IMR-90 (cell line): ENCODE measurements around the gene PIWIL4. TPM values are rescaled to one million over a fixed set of nuclear protein-coding genes. Genes with fewer than 3 reads are reported as not detected.

Experiments
- ATAC-seq: fragments of 200-7000 bp; cut with Tn5 transposase; 2 replicates; pipeline ENCODE4 v1.9.1; 2020; ENCODE audit warnings: low read depth, mild to moderate bottlenecking, moderate library complexity
- BruUV-seq: library from RNA; stranded (reverse); fragments of 400-500 nt; replicated peaks from 2 replicates; lab custom pipeline; 2021; lab: Mats Ljungman, UMichigan
- CTCF ChIA-PET: fragments of 300-600 bp; formaldehyde crosslinking; extraction: SDS; loops from one replicate; lab custom pipeline; 2021; ENCODE audit warnings: antibody characterized with exemption; lab: Yijun Ruan, JAX
- POLR2A ChIA-PET: fragments of 300-600 bp; sonication (Branson Sonifier 250); formaldehyde crosslinking; loops from one replicate; lab custom pipeline; 2022; ENCODE audit warnings: antibody characterized with exemption; ENCODE audit not compliant: unreplicated experiment; lab: Charles Lee
- DNase-seq: peaks from one replicate; pipeline ENCODE4 v3.0.0; 2013
- H2AFZ ChIP-seq: replicated peaks from 2 replicates; pipeline ENCODE3; 2013; ENCODE audit warnings: low read length, mild to moderate bottlenecking; ENCODE audit not compliant: poor library complexity
- H2AK5ac ChIP-seq: 2 replicates; pipeline ENCODE4 v1.6.1; 2013; ENCODE audit warnings: low read depth, low read length, inconsistent platforms
- H2AK9ac ChIP-seq: replicated peaks from 2 replicates; pipeline ENCODE3; 2013; ENCODE audit warnings: mild to moderate bottlenecking, low read depth, low read length, moderate library complexity; ENCODE audit not compliant: poor library complexity
- H2BK120ac ChIP-seq: 2 replicates; pipeline ENCODE4 v1.6.1; 2013; ENCODE audit warnings: low read depth, low read length, inconsistent platforms
- H2BK15ac ChIP-seq: 3 replicates; pipeline ENCODE4 v1.6.1; 2013; ENCODE audit warnings: low read depth, low read length, inconsistent platforms
- H2BK20ac ChIP-seq: 2 replicates; pipeline ENCODE4 v1.6.1; 2013; ENCODE audit warnings: low read depth, mild to moderate bottlenecking, inconsistent platforms, low read length, moderate library complexity
- H2BK5ac ChIP-seq: 2 replicates; pipeline ENCODE4 v1.6.1; 2013; ENCODE audit warnings: mild to moderate bottlenecking, low read depth, low read length, inconsistent platforms; ENCODE audit not compliant: poor library complexity, severe bottlenecking
- H3K14ac ChIP-seq: replicated peaks from 2 replicates; pipeline ENCODE4 v1.6.1; 2013; ENCODE audit warnings: low read depth, low read length, inconsistent platforms
- H3K18ac ChIP-seq: 2 replicates; pipeline ENCODE4 v1.6.1; 2013; ENCODE audit warnings: low read depth, low read length, control low read depth
- H3K23ac ChIP-seq: 2 replicates; pipeline ENCODE4 v1.6.1; 2013; ENCODE audit warnings: low read depth, low read length, inconsistent platforms
- H3K27ac ChIP-seq: 2 replicates; pipeline ENCODE4 v1.5.1; 2013; ENCODE audit warnings: mild to moderate bottlenecking, control low read depth, low read length; ENCODE audit not compliant: insufficient read depth
- H3K27me3 ChIP-seq: 2 replicates; pipeline ENCODE4 v1.6.1; 2013; ENCODE audit warnings: low read length; ENCODE audit not compliant: control insufficient read depth, insufficient read depth
- H3K36me3 ChIP-seq: 2 replicates; pipeline ENCODE4 v1.6.1; 2013; ENCODE audit warnings: low read length, mixed read lengths; ENCODE audit not compliant: control insufficient read depth, insufficient read depth
- H3K4ac ChIP-seq: 2 replicates; pipeline ENCODE4 v1.6.1; 2013; ENCODE audit warnings: low read depth, low read length, inconsistent platforms
- H3K4me1 ChIP-seq: 2 replicates; pipeline ENCODE4 v1.6.1; 2013; ENCODE audit warnings: low read length, mixed read lengths; ENCODE audit not compliant: control insufficient read depth, insufficient read depth
- H3K4me2 ChIP-seq: 2 replicates; pipeline ENCODE4 v1.6.1; 2013; ENCODE audit warnings: low read depth, mild to moderate bottlenecking, control low read depth, low read length, moderate library complexity
- H3K4me3 ChIP-seq: 2 replicates; pipeline ENCODE4 v1.5.1; 2013; ENCODE audit warnings: low read depth, mild to moderate bottlenecking, control low read depth, low read length, moderate library complexity; ENCODE audit not compliant: insufficient read depth
- H3K56ac ChIP-seq: 2 replicates; pipeline ENCODE4 v1.6.1; 2013; ENCODE audit warnings: low read length, inconsistent platforms; ENCODE audit not compliant: insufficient read depth; ENCODE audit errors: extremely low read depth
- H3K79me1 ChIP-seq, 2 experiments: 2 replicates each; pipeline ENCODE4 v1.6.1; 2013; ENCODE audit warnings: low read length in 2 of 2, inconsistent platforms in 1 of 2, low read depth in 1 of 2
- H3K9ac ChIP-seq: 2 replicates; pipeline ENCODE4 v1.6.1; 2013; ENCODE audit warnings: low read depth, low read length, control low read depth
- H3K9me1 ChIP-seq: 2 replicates; pipeline ENCODE4 v1.6.1; 2013; ENCODE audit warnings: low read length, inconsistent platforms; ENCODE audit not compliant: insufficient read depth
- H3K9me3 ChIP-seq: 2 replicates; pipeline ENCODE4 v1.6.1; 2013; ENCODE audit warnings: low read length; ENCODE audit not compliant: control insufficient read depth, insufficient read depth
- H4K20me1 ChIP-seq: 2 replicates; pipeline ENCODE4 v1.6.1; 2013; ENCODE audit warnings: low read length, inconsistent platforms; ENCODE audit not compliant: insufficient read depth
- H4K5ac ChIP-seq: 2 replicates; pipeline ENCODE4 v1.6.1; 2013; ENCODE audit warnings: mild to moderate bottlenecking, low read depth, low read length, control low read depth
- H4K8ac ChIP-seq, 2 experiments: 2 replicates each; pipeline ENCODE4 v1.6.1; 2013; ENCODE audit warnings: low read depth in 2 of 2, low read length in 2 of 2, control low read depth in 1 of 2, inconsistent platforms in 1 of 2
- H4K91ac ChIP-seq: 2 replicates; pipeline ENCODE4 v1.6.1; 2013; ENCODE audit warnings: low read depth, low read length, inconsistent platforms; ENCODE audit not compliant: insufficient read depth
- MAFK ChIP-seq: IDR thresholded peaks from 2 replicates; pipeline ENCODE4 v1.6.1; 2012; ENCODE audit warnings: low read depth, low read length, improper control_type of control experiment
- MXI1 ChIP-seq: IDR thresholded peaks from 2 replicates; pipeline ENCODE4 v1.6.1; 2012; ENCODE audit warnings: low read depth, mild to moderate bottlenecking, low read length, moderate library complexity, borderline replicate concordance
- WGBS, 2 experiments: methylation state at CpG; one replicate each; pipeline versions ENCODE4 v1.1.5 to v1.1.7; 2013; ENCODE audit warnings: missing lambda C conversion rate in 2 of 2; ENCODE audit not compliant: insufficient read length in 1 of 2; ENCODE audit errors: extremely low coverage in 2 of 2; 5-methylcytosine and 5-hydroxymethylcytosine counted together
- dilution Hi-C: fragments of 300-500 bp; cut with HindIII; formaldehyde crosslinking; loops from one replicate; pipeline ENCODE4 v1.14.3; 2018; ENCODE audit warnings: low sequenced_read_pairs; ENCODE audit not compliant: unreplicated experiment
- in situ Hi-C: fragments of 300-500 bp; cut with MboI; formaldehyde crosslinking; loops from 3 replicates; pipeline ENCODE4 v1.14.3; 2019; ENCODE audit warnings: low sequenced_read_pairs, inconsistent platforms, mixed read lengths
- intact Hi-C: fragments of 100-400 bp; cut with micrococcal nuclease; formaldehyde crosslinking; loops from 2 replicates; pipeline ENCODE4 v1.10.0; 2022
- polyA plus RNA-seq, 3 experiments: library from polyadenylated mRNA; depleted of rRNA; stranded (reverse); fragments of >200 nt; gene quantifications; 2 replicates each; pipeline ENCODE4 v1.2.3, GENCODE V29; 2012; ENCODE audit warnings: low replicate concordance in 1 of 3
- total RNA-seq: library from RNA; depleted of rRNA; stranded (reverse); fragments of >200 nt; gene quantifications from 2 replicates; pipeline ENCODE4 v1.2.3, GENCODE V29; 2012

Gene PIWIL4
- total and polyA plus RNA-seq, 2 of the 4 experiments (the other 2 are of a cell fraction), result 0.72 to 1.3 TPM

DNA sequence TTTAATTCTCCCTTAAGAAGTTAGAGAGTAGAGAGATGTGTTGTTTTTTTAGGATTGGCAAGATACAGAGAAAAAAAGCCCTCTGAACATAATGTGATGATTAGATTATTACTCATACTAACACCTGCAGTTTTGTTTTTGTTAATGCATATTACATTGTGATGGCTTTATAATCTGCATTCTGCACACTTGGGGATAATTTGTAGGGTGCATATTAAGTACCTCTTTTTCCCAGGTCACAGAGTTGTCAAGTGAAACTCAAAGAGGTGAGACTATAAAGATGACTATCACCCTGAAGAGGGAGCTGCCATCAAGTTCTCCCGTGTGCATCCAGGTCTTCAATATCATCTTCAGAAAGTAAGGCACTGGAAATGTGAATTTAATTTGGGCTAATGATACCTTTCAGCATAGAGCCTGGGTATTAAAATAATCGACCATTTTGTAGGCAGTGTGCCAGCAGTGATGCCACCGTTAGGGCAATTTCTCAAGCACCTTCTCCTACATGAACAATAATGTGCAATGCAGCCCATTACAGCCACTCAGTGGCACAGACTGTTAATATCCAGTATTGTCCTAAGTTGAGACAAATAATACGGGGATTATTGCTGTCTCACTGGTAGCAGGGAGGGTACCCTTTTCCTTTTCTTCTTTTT lies 16.2 kb downstream of the PIWIL4 start:
- Histone ChIP-seq H3K4me2 (no peak overlapping the region), H4K5ac (no peak overlapping the region), H2AK9ac (no peak overlapping the region), H2BK20ac (no peak overlapping the region), H2BK15ac (no peak overlapping the region), H2AFZ (no peak overlapping the region), H2BK120ac (no peak overlapping the region), H3K4me1 (peaks cover 2% of the 10 kb centered on the region), H3K9me1 (no peaks in the 10 kb centered on the region), H3K9ac (no peak overlapping the region), H2AK5ac (no peak overlapping the region), H3K9me3 (no peaks in the 10 kb centered on the region), H3K79me1 (no peaks in the 10 kb centered on the region), H3K4ac (no peak overlapping the region), H4K20me1 (no peaks in the 10 kb centered on the region), H3K14ac (no peak overlapping the region), H3K18ac (no peak overlapping the region), H3K27me3 (peaks cover 5% of the 10 kb centered on the region; the same call in 1 of the 2 replicates), H4K8ac (no peak overlapping the region), H3K36me3 (no peaks in the 10 kb centered on the region), H4K91ac (no peak overlapping the region), H3K56ac (no peak overlapping the region), H3K27ac (no peak overlapping the region), H3K23ac (no peak overlapping the region), H3K4me3 (no peak overlapping the region), H2BK5ac (no peak overlapping the region)
- intact Hi-C loops (no loop called here), in situ Hi-C loops (no loop called here), dilution Hi-C loops (no loop called here)
- DNase-seq (no peak), ATAC-seq (no peak)
- ChIA-PET CTCF (no interaction called here), POLR2A (no interaction called here)
- TF ChIP-seq MXI1 (no peak), MAFK (no peak)
- no CpG with 5 or more reads among the region's 4 CpGs for WGBS, 2 experiments
- BruUV-seq, result no TSS peak
